OCI-LY1 (cell line): ENCODE results near the gene USP15.

Experiments used
- H2AFZ ChIP-seq: fragments of 200-600 bp; sonication (generic), shearing (Covaris generic); 2 replicates; pipeline ENCODE4 v1.6.0; 2014; ENCODE audit warnings: antibody characterized with exemption, mild to moderate bottlenecking, low read length
- H3F3A ChIP-seq: fragments of 200-600 bp; sonication (generic), shearing (Covaris generic); 2 replicates; pipeline ENCODE4 v1.6.0; 2014; ENCODE audit warnings: mild to moderate bottlenecking, antibody characterized with exemption, low read length, moderate library complexity; ENCODE audit not compliant: insufficient read depth
- H3K27ac ChIP-seq: fragments of 200-600 bp; sonication (generic); 2 replicates; pipeline ENCODE4 v1.5.1; 2014; ENCODE audit warnings: low read length, mixed run types, mild to moderate bottlenecking, low read depth; ENCODE audit not compliant: poor library complexity, severe bottlenecking
- H3K27me3 ChIP-seq: fragments of 200-600 bp; sonication (generic); 2 replicates; pipeline ENCODE4 v1.6.0; 2014; ENCODE audit warnings: antibody characterized with exemption, mild to moderate bottlenecking, low read length, moderate library complexity; ENCODE audit not compliant: insufficient read depth
- H3K36me3 ChIP-seq: fragments of 200-600 bp; sonication (generic); 2 replicates; pipeline ENCODE4 v1.6.1; 2014; ENCODE audit warnings: mild to moderate bottlenecking, antibody characterized with exemption, low read length, moderate library complexity, mixed read lengths; ENCODE audit not compliant: insufficient read depth
- H3K4me1 ChIP-seq: fragments of 200-600 bp; sonication (generic); 2 replicates; pipeline ENCODE4 v1.5.1; 2014; ENCODE audit warnings: mild to moderate bottlenecking, low read length, moderate library complexity; ENCODE audit not compliant: insufficient read depth, severe bottlenecking
- H3K4me2 ChIP-seq: fragments of 200-600 bp; sonication (generic), shearing (Covaris generic); 2 replicates; pipeline ENCODE4 v1.6.1; 2014; ENCODE audit warnings: low read length
- H3K4me3 ChIP-seq: fragments of 200-600 bp; sonication (generic); 2 replicates; pipeline ENCODE4 v1.5.1; 2014; ENCODE audit warnings: low read length, low read depth, mild to moderate bottlenecking, mixed read lengths; ENCODE audit not compliant: poor library complexity, severe bottlenecking
- H3K79me2 ChIP-seq: fragments of 200-600 bp; shearing (Covaris generic); 2 replicates; pipeline ENCODE4 v1.6.1; 2016; ENCODE audit warnings: mixed run types, low read length, mixed read lengths; ENCODE audit not compliant: insufficient read depth
- H3K9ac ChIP-seq: fragments of 200-600 bp; sonication (generic), shearing (Covaris generic); 2 replicates; pipeline ENCODE4 v1.6.1; 2014; ENCODE audit warnings: mild to moderate bottlenecking, low read length, mixed read lengths
- H3K9me2 ChIP-seq: fragments of 200-600 bp; sonication (generic), shearing (Covaris generic); 2 replicates; pipeline ENCODE4 v1.6.1; 2014; ENCODE audit warnings: low read depth, mild to moderate bottlenecking, low read length, mixed read lengths
- H3K9me3 ChIP-seq: fragments of 200-600 bp; shearing (Covaris generic); 2 replicates; pipeline ENCODE4 v1.6.1; 2014; ENCODE audit warnings: low read length, mixed read lengths
- H4K20me1 ChIP-seq: fragments of 200-600 bp; sonication (generic), shearing (Covaris generic); 2 replicates; pipeline ENCODE4 v1.6.0; 2016; ENCODE audit warnings: mild to moderate bottlenecking, low read length; ENCODE audit not compliant: insufficient read depth
- CTCF ChIP-seq: fragments of 200-600 bp; sonication (generic), shearing (Covaris generic); IDR thresholded peaks from 2 replicates; pipeline ENCODE4 v1.5.1; 2017; ENCODE audit warnings: mild to moderate bottlenecking, antibody characterized with exemption, low read length, moderate library complexity, mixed read lengths
- EZH2 ChIP-seq: fragments of 200-600 bp; sonication (generic), shearing (Covaris generic); IDR thresholded peaks from 2 replicates; pipeline ENCODE4 v1.8.0; 2017; ENCODE audit warnings: borderline replicate concordance, mixed run types, mild to moderate bottlenecking, antibody characterized with exemption, low read length, moderate library complexity, mixed read lengths

Gene USP15

GRCh38 chr12:62250671-62251608 lies 9.3 kb upstream of the USP15 start:
- Histone ChIP-seq H3K9me3 (no peaks in the 10 kb centered on the region), H3K4me1 (no peaks in the 10 kb centered on the region), H3K27me3 (no peaks in the 10 kb centered on the region), H3K4me3 (no peak overlapping the region), H4K20me1 (no peaks in the 10 kb centered on the region), H3F3A (no peaks in the 10 kb centered on the region), H3K36me3 (no peaks in the 10 kb centered on the region), H3K9me2 (no peaks in the 10 kb centered on the region), H3K79me2 (no peaks in the 10 kb centered on the region), H3K27ac (no peak overlapping the region), H3K9ac (no peak overlapping the region), H3K4me2 (no peak overlapping the region), H2AFZ (no peak overlapping the region)
- TF ChIP-seq CTCF, result no peak

GRCh38 chr12:62251609-62251958 lies 8.6 kb upstream of the USP15 start:
- H3K27me3 ChIP-seq, result no peaks in the 10 kb centered on the region
- no peak overlapping the region for H3K9ac ChIP-seq
- H3K4me1 ChIP-seq, result no peaks in the 10 kb centered on the region
- no peaks in the 10 kb centered on the region for H3F3A ChIP-seq
- no peak overlapping the region for H3K4me2 ChIP-seq
- no peak overlapping the region for H3K4me3 ChIP-seq
- H3K79me2 ChIP-seq, result no peaks in the 10 kb centered on the region
- no peak overlapping the region for H3K27ac ChIP-seq
- no peaks in the 10 kb centered on the region for H3K9me2 ChIP-seq
- no peaks in the 10 kb centered on the region for H3K36me3 ChIP-seq
- no peaks in the 10 kb centered on the region for H4K20me1 ChIP-seq
- H3K9me3 ChIP-seq, result no peaks in the 10 kb centered on the region
- TF ChIP-seq CTCF (no peak), EZH2 (no peak)
- H2AFZ ChIP-seq, result no peak overlapping the region

- no peak overlapping the region for H2AFZ ChIP-seq
- no peaks in the 10 kb centered on the region for H3F3A ChIP-seq
- H3K27ac ChIP-seq, result no peak overlapping the region
- no peaks in the 10 kb centered on the region for H3K36me3 ChIP-seq
- no peak overlapping the region for H3K4me2 ChIP-seq
- H3K79me2 ChIP-seq, result no peaks in the 10 kb centered on the region
- H3K27me3 ChIP-seq, result no peaks in the 10 kb centered on the region
- H3K9me3 ChIP-seq, result no peaks in the 10 kb centered on the region
- no peaks in the 10 kb centered on the region for H3K9me2 ChIP-seq
- TF ChIP-seq CTCF (no peak), EZH2 (no peak)
- H3K9ac ChIP-seq, result no peak overlapping the region
- H3K4me3 ChIP-seq, result no peak overlapping the region
- no peaks in the 10 kb centered on the region for H3K4me1 ChIP-seq
- H4K20me1 ChIP-seq, result no peaks in the 10 kb centered on the region
These were observed 7.6 kb upstream of the USP15 start for GRCh38 chr12:62252576-62252975.
